ENCODE results near the gene MYOM1.
A peak's percentile ranks its signal among the peaks of the same experiment; 100 is the strongest.

MYOM1 gene

GRCh38 chr18:3111523-3112240, 108.1 kb downstream of the MYOM1 start:
- no peak for DNase-seq

- no peak for DNase-seq
Observed at GRCh38 chr18:3110034-3110752, 109.6 kb downstream of the MYOM1 start.

GRCh38 chr18:3107740-3108151, 112.0 kb downstream of the MYOM1 start:
- DNase-seq = no peak

GRCh38 chr18:3104190-3105054, 115.3 kb downstream of the MYOM1 start:
- peak; percentile 45 for DNase-seq

GRCh38 chr18:3103576-3103975, 116.2 kb downstream of the MYOM1 start:
- DNase-seq = no peak

GRCh38 chr18:3102983-3103382, 116.8 kb downstream of the MYOM1 start:
- DNase-seq = no peak

GRCh38 chr18:3100498-3101132, 119.2 kb downstream of the MYOM1 start:
- DNase-seq = no peak

GRCh38 chr18:3099327-3099726, 120.4 kb downstream of the MYOM1 start:
- DNase-seq = no peak

GRCh38 chr18:3097082-3097481, 122.7 kb downstream of the MYOM1 start:
- DNase-seq = no peak

- no peak for DNase-seq
Observed at GRCh38 chr18:3095921-3096320, 123.8 kb downstream of the MYOM1 start.

GRCh38 chr18:3094338-3094684, 125.5 kb downstream of the MYOM1 start:
- no peak for DNase-seq

GRCh38 chr18:3093624-3094337, 126.0 kb downstream of the MYOM1 start:
- no peak for DNase-seq

- no peak for DNase-seq
Observed at GRCh38 chr18:3092727-3093126, 127.0 kb downstream of the MYOM1 start.

GRCh38 chr18:3089579-3089978, 130.2 kb downstream of the MYOM1 start:
- DNase-seq = no peak

- DNase-seq = no peak
Observed at GRCh38 chr18:3088449-3088848, 131.3 kb downstream of the MYOM1 start.

GRCh38 chr18:3086871-3087270, 132.9 kb downstream of the MYOM1 start:
- DNase-seq = no peak

GRCh38 chr18:3085612-3086011, 134.2 kb downstream of the MYOM1 start:
- no peak for DNase-seq

GRCh38 chr18:3084206-3084605, 135.6 kb downstream of the MYOM1 start:
- DNase-seq = no peak

- DNase-seq = no peak
Observed at GRCh38 chr18:3083766-3084165, 136.0 kb downstream of the MYOM1 start.

- DNase-seq = no peak
Observed at GRCh38 chr18:3081584-3081991, 138.2 kb downstream of the MYOM1 start.

- no peak for DNase-seq
Observed at GRCh38 chr18:3079653-3080052, 140.1 kb downstream of the MYOM1 start.

- DNase-seq = no peak
Observed at GRCh38 chr18:3075491-3075890, 144.3 kb downstream of the MYOM1 start.

- no peak for DNase-seq
Observed at GRCh38 chr18:3074087-3074486, 145.7 kb downstream of the MYOM1 start.
